OCI-M1 (cell line): ENCODE measurements around the gene AUH.

Experiments
- DNase-seq: peaks from one replicate; lab custom pipeline; 2025; lab: John Stamatoyannopoulos, UW

AUH gene

DNA sequence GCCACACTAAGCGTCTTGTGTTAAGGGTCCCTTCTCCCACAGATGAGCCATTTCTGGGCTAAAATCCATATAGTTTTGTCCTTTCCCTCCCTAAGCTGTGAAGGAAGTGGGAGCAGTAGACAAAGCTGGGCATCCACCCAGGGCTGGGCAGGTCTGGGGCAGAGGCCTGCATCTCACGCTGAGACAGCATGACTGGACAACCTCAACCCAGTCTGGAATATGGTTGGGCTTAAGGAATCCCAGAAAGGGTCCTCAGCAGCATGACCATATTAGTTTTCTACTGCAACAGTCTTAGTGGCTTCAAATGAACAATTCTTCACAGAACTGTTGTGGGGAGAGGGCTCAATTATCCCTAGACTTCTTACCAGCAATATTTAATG is 173.8 kb downstream of the AUH start:
- DNase-seq: no peak

DNA sequence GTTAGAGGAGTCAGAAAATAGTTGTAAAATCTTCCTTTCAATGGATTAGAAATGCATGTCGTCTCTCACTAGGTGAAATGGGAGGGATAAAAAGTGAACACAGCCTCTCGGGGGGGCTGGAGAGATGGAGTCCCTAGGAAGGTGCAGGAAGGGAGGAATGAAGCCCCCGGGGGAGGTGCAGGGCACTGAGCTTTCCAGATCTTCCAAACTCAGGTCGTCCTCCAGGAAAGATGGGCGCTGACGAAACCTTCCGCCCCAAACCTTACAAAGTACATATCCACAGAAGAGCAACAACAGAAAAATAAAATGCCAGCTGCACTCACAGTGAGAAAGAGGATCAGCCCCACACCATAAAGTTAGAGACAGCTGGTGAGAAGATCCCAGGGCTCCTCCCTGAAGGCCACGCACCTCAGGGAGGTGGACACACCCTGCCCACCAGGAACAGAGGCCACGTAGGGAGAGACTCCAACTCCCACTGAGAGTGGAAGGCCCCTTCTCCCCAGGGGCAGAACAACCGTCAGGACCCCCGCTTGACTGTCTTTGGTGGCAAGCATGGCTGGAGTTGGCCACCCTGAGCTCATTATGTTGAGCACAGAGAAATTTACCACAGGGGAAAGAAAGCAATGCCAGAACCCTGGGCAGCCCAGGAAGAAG is 174.3 kb downstream of the AUH start:
- DNase-seq: no peak

DNA sequence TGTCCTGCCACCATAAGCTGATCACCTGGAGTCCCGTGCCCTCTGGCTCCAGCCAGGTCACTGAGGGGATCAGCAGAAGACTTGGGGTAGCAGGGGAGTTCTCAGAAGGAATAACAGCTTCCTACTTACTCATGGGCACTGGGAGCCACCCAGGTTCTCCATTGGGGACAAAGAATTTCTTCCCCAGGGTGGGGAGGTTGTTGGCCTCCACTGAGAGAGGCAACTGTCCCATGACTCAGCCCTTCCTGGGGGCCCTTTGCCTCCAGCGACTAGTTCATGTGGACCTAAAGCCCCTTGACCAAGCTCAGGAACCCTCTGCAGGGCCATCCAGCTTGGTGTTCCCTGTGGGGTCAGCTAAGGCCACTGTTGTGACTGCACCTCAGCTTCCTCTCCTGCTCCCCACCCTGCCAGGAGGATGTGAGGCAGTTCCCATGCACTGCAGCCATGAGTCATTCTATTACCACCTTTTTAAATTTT is 175.0 kb downstream of the AUH start:
- DNase-seq: peak; percentile 18

DNA sequence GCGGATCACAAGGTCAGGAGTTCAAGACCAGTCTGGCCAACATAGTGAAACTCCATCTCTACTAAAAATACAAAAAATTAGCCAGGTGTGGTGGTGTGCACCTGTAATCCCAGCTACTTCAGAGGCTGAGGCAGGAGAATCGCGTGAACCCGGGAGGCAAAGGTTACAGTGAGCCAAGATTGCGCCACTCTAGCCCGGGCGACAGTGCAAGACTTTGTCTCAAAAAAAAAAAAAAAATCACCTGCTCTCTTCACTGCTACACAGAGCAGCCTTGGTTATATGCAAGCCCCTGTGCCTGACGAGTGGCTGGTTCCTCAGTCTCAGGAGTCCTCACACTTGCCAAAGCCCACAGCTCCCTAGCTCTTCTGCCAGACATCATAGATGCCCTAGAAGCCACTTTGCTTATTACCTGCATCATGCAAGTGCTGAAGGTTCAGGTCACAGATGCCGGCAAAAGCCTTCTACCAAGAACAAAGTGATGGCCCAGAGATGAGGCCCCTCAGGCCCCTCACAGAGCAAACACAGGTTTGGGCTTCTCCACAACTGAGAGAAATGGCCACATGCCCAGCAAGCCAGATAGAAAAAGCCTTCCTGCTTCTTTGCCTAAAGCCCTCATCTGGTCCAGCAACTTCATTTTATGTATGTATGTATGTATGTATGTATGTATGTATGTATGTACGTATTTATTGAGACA is 176.4 kb downstream of the AUH start:
- no peak for DNase-seq

DNA sequence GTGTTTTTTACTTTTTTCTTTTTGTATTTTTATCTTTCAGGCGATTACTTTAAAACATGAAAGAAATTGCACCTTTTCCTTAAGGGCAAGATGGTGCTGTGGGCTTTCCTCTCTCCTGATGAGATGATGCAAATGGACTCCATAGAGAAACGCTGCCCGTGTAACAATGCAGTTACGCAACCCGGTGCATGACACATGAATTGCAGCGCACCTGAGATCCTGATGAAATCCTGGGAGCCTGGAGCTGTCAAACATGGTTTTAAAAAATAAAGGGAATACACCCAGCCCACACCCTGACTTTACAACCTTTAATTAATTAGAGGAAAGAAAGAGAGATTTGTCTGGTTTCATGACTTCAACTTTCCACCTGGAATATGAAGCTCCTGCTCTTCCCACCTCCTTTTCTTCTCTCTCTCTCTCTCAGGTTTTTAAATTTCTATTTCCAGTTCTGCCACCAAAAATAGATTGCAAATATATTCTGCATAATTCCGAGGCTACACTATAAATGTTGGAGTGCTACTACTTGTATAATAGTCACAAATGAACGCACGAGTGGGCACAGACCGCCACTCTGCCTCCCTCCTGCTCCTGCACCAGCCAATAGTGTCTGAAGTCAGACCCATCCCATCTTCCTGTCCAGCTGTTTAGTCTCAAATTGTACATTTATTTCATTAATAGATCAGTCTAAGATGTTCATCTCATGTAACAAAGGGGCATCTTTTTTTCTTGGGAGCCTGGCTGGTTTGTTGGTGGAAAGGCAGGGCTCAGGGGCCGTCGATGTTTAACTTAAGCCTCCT is 179.1 kb downstream of the AUH start:
- no peak for DNase-seq

DNA sequence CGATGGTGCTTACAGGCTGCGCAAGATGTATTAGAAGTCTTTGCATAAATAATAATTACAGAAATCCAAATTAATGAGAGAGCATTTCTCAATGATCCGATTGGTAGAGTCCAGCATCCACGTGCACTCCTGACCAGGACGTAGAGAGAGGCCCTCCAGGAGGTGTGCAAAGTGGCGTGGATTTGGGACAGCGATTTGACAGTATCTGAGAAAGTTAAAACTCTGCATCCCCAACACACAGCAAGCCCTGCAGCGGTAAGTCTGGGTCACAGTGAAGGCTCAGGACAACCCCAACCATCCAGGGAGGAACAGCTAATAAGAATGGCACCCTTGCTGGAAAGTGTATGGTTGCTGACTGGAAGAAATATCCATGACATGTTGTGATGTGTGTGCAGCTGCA is 180.2 kb downstream of the AUH start:
- no peak for DNase-seq

DNA sequence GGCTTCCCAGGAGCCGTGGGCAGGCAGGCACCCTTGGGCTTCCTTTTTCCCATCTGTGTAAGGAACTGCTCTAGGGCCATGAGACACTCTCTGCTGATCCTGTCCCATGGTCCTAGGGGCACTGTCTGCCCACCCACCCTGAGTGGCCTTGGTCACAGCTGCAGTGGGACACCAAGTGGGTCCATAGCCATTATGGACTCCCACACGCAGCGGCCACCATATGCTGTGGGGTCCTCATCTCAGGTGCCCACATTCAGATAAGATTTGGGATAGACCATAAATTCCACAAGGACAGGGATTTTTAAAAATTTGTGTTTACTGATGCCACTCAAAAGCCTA is 180.8 kb downstream of the AUH start:
- no peak for DNase-seq

DNA sequence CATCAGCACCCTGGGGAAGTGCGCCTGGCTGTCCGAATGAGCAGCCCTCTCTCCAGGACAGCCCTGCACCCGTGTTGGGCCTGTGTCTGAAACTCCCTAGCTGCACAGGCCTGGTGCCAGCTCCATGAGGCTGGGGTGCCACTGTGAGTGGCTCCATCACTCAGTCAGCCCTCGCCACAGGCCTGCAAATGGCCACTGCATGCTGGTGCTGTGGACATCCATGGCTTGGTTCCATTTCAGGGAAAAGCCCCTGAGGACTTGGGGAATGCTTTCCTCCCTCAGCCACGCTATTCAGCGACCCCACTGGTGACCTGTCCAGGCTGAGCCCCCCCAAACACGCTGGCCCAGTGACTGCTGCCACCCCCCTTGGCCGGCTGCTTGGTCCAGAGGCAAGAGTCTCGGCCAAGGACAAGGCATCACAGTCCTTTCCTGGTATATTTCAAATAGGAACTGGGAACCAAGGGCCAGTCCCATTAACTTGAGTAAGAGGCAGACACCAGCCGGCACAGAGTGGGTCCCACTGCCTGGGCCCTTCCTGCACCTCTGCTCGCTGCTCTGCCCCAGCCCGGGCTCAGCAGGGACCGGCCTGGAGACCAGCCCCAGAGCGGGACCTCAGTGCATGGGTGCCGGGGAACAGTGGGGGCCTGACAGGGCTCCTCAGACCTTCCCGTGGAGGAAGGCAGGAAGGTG is 181.3 kb downstream of the AUH start:
- DNase-seq: no peak

DNA sequence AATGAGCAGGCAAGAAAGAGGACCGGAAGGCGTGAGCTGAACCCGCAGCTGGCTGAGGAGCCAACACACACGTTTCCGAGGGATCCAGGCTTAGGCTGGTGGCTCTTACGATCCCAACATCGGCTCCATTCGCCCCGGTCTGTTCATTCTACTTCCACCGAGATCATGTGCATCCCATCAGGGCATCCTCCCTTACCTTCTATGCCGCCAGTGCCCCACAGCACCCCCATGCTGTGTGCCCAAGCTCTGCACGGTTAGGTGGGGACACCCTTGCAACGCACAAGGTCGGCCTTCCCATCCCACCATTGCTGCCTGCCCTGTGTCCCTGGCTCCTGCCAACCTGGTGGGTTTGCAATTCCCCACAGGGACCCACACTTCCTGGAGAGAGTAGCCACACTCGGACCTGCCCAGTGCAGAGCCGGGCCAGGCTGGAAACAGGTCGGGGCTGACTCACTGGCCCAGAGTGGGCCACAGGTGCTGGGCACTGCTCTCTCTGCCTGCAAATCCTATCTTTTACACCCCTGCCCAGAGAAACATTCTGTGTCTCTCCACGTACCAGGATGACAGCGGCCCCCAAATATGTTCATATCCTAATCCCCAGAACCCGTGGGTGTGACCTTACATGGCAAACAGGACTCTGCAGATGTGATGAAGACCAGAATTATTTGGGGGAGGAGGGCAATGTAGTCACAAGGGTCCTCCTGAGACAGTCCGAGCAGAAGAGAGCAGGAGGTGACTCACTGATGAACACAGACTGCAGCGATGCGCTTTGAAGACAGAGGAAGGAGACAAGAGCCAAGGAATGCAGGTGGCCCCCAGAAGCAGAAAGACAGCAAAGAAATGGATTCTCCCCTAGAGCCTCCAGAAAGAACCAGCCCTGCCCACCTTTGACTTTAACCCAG is 182.2 kb downstream of the AUH start:
- no peak for DNase-seq

DNA sequence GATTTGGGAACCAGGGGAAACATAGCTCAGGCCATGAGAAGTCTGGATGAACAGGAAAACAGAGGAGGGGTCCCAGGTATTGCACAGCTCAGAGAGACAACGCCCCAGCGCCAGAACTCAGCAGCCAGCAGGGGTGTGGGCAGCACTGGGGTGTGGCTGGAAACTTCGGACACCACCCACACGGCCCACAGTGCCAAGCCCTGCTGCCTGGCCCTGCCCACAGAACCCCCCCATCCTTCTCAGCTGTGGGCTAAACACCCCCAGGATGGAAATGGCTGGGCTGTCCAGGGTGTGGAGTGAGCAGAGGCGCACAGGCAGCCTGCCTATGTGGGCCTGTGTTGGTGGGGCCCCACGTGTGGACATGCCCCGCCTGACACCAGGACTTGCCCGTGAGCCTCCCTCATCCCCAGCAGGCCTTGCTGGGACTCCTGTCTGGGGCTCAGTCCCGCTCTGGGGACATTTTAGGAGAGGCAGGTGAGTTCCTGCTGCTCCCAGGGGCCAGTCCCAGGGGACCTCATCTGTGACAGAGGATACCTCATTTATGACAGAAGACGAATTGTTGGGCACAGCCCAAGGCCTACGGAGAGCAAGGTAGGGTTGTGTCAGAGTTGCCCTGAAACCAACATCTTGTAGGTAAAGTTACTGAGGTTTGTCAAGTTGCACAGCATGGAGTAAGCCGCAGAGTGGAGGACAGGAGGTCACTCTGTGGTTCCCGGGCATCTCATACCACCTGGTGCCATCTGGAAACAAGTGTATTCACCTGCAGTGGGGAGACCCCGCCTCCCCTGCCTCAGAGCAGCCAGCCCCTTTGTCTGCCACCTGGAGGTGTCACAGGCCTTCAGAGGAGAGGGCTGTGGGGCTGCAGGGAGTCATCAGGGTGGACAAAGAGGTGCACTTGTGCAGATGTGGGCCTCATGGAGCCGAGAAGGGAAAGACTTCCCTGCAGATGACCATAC is 183.2 kb downstream of the AUH start:
- DNase-seq: no peak

DNA sequence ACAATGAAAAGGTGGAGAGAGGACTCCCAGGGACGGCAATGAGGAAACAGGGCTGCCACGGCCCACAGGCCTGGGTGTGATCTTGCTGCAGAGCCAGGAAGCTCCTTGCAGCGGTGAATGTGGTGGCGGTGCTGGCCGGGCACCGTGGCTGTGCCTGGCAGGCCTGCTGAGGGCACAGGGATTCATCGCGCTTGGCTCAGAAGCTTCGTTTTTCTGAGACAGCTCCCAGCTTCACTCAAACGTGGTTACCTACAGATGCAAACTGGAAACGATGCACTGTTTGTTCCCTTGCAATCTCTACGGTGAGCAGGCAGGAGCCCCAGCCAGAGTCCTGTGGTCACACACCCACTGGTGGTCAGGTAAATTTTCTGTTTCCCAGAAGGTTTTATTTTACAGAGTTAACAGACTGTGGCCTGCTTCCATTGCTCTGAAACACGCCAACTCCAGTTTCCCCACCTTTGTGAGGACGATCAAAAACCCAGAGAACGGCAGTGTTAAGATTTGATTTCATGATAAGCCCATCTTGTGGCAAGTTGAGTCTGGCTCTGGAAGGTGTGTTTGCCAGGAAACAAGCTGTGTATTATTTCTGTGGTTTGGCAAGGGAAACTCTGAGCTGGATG is 183.9 kb downstream of the AUH start:
- no peak for DNase-seq

DNA sequence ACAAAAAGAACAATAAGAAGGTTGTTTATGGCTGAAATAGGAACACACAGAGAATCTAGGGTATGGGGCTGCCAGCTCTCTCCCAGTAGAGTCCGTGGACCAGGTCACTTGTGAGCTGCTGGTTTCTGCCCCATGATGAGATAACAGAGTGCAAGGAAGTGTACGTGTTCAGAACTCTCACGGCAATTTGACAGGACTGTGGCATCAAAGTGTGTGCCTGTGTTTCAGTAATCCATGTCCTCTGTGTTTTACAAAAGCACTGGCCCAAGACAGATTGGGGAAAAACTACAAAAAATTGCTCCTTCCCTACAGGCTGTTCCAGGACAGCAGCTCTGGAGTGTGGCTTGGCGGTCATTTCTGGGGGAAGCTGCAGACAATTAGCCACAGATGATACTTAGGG is 184.6 kb downstream of the AUH start:
- no peak for DNase-seq

DNA sequence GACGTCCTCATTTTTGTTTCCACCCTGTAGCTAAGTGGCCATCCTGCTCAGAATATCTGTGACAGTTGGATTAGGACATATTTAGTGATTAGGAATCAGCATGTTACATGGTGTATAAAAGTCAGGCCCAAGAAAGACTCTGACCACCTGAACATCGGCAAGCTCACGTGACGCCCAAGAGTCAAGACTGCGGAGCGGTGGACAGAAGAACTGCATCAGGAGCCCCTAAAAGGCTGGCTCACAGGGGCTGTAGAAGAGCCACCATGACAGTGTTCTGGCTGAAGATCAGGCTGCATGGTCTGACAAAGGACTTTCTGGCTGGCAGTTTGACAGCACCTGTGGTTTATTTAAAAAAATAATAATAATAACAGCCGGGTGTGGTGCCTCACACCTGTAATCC is 185.3 kb downstream of the AUH start:
- no peak for DNase-seq

DNA sequence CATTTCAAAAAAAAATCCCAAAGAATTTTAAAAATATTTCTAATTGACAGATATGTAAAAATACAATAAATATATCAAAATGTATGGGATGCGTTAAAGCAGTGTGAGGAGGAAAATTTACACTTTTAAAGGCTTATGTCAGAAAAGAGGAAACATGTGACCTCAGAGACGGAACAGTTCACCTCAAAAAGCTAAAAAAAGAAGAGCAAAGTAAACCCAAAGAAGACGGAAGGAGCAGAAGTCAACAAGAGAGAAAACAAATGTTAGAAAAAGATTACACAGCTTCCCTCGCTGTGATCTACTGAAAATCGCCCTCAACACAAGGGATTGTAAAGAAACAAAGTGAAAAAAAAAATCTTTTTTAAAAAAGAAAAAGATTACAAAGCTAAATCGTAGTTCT is 186.9 kb downstream of the AUH start:
- DNase-seq: peak; percentile 42

DNA sequence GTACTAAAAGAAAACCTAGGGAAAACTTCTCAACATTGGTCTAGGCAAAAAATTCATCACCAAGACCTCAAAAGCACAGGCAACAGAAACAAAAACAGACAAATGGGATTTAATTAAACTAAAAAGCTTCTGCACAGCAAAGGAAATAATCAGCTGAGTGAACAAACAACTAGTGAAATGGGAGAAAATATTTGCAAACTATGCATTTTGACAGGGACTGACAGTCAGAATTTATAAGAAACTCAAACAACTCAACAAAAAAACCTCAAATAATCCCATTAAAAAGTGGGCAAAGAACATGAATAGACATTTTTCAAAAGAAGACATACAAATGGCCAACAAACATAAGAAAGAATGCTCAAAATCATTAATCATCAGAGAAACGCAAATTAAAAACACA is 189.4 kb downstream of the AUH start:
- DNase-seq: no peak

DNA sequence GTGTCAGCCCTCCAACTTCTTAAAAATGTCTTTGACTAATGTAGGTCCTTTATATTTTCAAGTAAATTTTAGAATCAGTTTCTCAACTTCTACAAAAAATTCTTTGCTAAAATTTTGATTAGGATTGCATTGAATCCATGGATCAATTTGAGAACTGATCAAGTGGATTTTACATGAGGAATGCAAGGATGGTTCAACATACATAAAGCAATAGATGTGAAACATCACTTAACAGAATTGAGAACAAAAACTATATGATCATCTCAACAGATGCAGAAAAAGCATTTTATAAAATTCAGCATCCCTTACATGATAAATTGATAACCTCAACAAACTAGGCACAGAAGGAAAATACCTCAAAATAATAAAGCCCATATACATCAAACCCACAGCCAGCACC is 190.8 kb downstream of the AUH start:
- DNase-seq: no peak

DNA sequence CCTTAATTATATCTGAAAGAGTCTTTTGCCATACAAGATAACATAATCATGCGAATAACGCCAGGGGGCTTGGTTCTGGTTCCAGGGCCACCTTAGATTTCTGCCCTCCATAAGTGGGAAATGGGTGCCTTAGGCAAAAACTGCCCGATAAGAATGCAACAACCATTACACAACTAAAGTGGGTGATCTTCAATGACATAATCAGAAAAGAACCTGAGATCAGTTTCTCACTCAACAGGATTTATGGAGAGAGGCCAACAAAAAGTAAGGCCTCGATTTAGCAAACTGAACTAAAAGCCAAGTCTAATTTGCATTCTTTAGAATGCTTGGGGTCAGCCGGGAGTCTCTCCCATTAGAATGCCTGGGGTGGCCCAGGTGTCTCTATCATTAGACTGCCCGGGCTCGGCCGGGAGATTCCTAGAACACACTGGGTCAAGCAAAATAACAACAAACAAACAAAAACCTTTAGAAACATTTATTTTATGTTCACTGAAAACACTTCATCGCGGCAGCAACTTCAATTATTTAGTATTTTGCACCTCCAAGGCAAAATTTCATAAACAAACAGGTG is 194.8 kb downstream of the AUH start:
- DNase-seq: no peak

DNA sequence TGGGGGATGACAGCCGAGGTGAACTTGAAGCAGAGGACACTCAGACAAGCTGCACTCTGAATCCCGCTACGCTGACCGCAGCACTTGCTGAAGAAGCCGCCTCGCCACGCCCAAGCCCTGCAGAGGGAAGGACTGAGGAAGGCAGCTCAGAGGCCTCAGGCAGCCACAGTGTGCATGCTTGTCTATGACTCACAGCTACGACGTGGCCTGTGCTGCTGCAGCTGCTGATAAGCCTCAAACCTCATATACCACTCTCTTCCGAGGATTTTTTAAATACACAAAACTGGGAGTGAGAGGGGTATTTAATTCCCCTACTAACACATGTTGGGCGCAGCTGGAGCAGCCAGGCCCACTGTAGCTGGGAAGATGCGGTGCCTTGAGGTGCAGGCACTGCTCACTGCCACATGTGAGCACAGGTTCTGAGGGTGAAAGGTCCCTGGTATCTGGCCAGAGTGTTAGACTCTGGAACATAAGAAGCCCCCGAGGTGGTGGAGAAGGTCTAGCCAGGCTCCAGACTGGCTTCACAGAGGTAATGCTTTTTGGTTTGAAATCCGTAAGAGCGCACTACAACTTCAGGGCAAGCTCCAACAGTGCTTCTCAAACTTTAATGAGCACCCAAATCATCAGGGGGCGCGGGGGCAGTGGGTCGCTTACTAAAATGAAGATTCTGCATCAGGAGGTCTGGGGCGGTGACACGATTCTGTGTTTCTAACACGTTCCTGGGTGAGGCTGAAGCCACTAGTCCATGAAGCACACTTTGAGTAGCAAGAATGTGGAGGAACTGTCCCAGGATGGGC is 196.8 kb downstream of the AUH start:
- DNase-seq: peak; percentile 96
